Activated naive CD4-positive, alpha-beta T cell treated with anti-CD3 and anti-CD28 coated beads, Interleukin-2, amount 10 ng/mL, durations not matched to agents 7 days and 5 days (primary cell): ENCODE results near the gene SRPK3.
"Not testable (repeated sequence)": the region's sequence is repeated elsewhere in the genome, so short reads cannot be mapped to it uniquely, and the experiment has no call there.

Experiments used
- CTCF ChIA-PET: fragments of 350-600 bp; sonication (Branson Sonifier 250); formaldehyde crosslinking; loops from one replicate; lab custom pipeline; 2021; ENCODE audit warnings: antibody characterized with exemption; lab: Charles Lee
- DNase-seq: peaks from one replicate; pipeline ENCODE4 v3.0.0-alpha.2; 2020
- H3K27ac Mint-ChIP-seq: one replicate; pipeline ENCODE4 v1.8.0; 2021; ENCODE audit warnings: mild to moderate bottlenecking, moderate library complexity, mixed read lengths
- H3K27me3 Mint-ChIP-seq: one replicate; pipeline ENCODE4 v1.8.0; 2021; ENCODE audit warnings: mild to moderate bottlenecking, mixed read lengths
- H3K36me3 Mint-ChIP-seq: one replicate; pipeline ENCODE4 v1.8.0; 2021; ENCODE audit warnings: mixed read lengths
- H3K4me1 Mint-ChIP-seq: one replicate; pipeline ENCODE4 v1.8.0; 2021; ENCODE audit warnings: mixed read lengths
- H3K4me3 Mint-ChIP-seq: one replicate; pipeline ENCODE4 v1.8.0; 2021; ENCODE audit warnings: mild to moderate bottlenecking, moderate library complexity, mixed read lengths
- H3K9me3 Mint-ChIP-seq: one replicate; pipeline ENCODE4 v1.8.0; 2021; ENCODE audit warnings: mixed read lengths

Gene SRPK3

GRCh38 chrX:153812220-153812619 is 31.4 kb downstream of the SRPK3 start:
- H3K9me3 Mint-ChIP-seq = no peaks in the 10 kb centered on the region
- CTCF ChIA-PET = no interaction called here
- no peak for DNase-seq
- no peak overlapping the region for H3K27ac Mint-ChIP-seq
- no peaks in the 10 kb centered on the region for H3K36me3 Mint-ChIP-seq
- peaks cover 52% of the 10 kb centered on the region for H3K27me3 Mint-ChIP-seq
- H3K4me1 Mint-ChIP-seq = peaks cover 20% of the 10 kb centered on the region
- no peak overlapping the region for H3K4me3 Mint-ChIP-seq

- peaks cover 51% of the 10 kb centered on the region for H3K27me3 Mint-ChIP-seq
- peaks cover 23% of the 10 kb centered on the region for H3K4me1 Mint-ChIP-seq
- H3K27ac Mint-ChIP-seq = no peak overlapping the region
- DNase-seq = no peak
- no peaks in the 10 kb centered on the region for H3K9me3 Mint-ChIP-seq
- H3K36me3 Mint-ChIP-seq = no peaks in the 10 kb centered on the region
- CTCF ChIA-PET = no interaction called here
- H3K4me3 Mint-ChIP-seq = no peak overlapping the region
Measured at GRCh38 chrX:153813161-153813560, 32.3 kb downstream of the SRPK3 start.

GRCh38 chrX:153814591-153815315 is 33.9 kb downstream of the SRPK3 start:
- peak overlapping the region; percentile 33 for H3K27ac Mint-ChIP-seq
- H3K36me3 Mint-ChIP-seq = no peaks in the 10 kb centered on the region
- CTCF ChIA-PET = no interaction called here
- no peaks in the 10 kb centered on the region for H3K9me3 Mint-ChIP-seq
- H3K4me1 Mint-ChIP-seq = peaks cover 35% of the 10 kb centered on the region
- H3K27me3 Mint-ChIP-seq = peaks cover 65% of the 10 kb centered on the region
- no peak for DNase-seq
- H3K4me3 Mint-ChIP-seq = no peak overlapping the region

GRCh38 chrX:153816831-153817690 is 36.2 kb downstream of the SRPK3 start:
- H3K9me3 Mint-ChIP-seq = no peaks in the 10 kb centered on the region
- peak overlapping the region; percentile 2 for H3K27ac Mint-ChIP-seq
- H3K4me1 Mint-ChIP-seq = peaks cover 52% of the 10 kb centered on the region
- H3K36me3 Mint-ChIP-seq = no peaks in the 10 kb centered on the region
- H3K27me3 Mint-ChIP-seq = peaks cover 46% of the 10 kb centered on the region
- CTCF ChIA-PET = interaction anchor here (1.9 kb wide), 1 partner anchor 8 kb away, joined by 4 read pairs; no protein-coding TSS in a partner anchor
- H3K4me3 Mint-ChIP-seq = no peak overlapping the region
- DNase-seq = peak; percentile 70

DNA sequence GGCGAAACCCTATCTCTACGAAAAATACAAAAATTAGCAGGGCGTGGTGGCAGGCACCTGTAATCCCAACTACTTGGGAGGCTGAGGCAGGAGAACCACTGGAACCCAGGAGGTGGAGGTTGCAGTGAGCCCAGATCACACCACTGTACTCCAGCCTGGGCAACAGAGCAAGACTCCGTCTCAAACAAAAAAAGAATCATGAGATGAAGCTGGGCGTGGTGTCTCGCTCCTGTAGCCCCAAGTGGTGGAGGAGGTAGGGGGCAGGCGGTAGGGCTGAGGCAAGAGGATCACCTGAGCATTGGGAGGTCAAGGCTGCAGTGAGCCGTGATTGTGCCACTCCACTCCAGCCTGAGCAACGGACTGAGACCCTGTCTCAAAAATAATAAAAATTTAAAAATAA is 37.2 kb downstream of the SRPK3 start:
- H3K4me3 Mint-ChIP-seq, DNase-seq, H3K9me3 Mint-ChIP-seq, H3K27ac Mint-ChIP-seq, H3K36me3 Mint-ChIP-seq: not testable (repeated sequence)
- Mint-ChIP-seq H3K4me1 (peaks cover 60% of the 10 kb centered on the region), H3K27me3 (peaks cover 36% of the 10 kb centered on the region)
- CTCF ChIA-PET = interaction anchor here (1.9 kb wide), 1 partner anchor 9 kb away, joined by 4 read pairs; no protein-coding TSS in a partner anchor

DNA sequence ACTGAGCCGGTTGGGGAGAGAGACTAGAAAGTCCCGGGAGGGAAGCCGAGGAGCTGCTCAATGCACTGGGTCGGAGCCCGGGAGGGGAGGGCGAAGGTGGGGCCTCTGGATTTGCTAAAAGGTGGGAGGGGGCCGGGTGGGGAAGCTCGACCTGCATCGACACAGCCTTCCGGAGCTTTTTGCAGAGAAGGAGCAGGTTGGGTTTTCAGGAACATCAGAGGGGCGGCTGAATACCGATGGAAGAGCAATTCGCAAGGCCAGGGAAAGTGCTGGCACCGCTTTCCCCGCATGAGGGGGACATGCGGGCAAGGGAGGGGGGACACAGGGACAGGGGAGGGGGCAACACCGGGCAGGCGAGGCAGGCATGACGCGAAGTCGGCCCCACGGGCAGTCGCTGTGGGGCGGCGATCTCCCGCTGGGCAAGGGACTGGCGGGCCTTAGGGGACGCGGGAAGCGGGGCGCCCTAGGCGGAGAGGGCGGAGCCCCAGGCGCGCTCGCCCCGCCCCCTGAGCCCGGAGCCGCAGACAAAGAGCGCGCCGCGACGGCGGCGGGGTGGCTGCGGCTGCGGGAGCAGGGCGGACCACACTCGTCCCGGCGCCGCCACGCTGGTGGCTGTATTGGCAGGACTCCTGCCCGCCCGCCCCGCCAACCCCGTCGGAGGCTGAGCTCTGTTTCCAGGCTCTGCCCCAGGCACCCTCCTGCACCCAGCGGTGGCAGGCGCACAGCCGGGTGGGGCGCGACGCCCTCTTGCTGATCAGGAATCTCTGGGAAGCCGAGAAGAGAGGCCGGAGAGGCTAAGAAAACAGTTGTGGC is 37.9 kb downstream of the SRPK3 start:
- CTCF ChIA-PET = no interaction called here
- Mint-ChIP-seq H3K4me3 (peak overlapping the region; percentile 53), H3K4me1 (peaks cover 63% of the 10 kb centered on the region), H3K27ac (no peak overlapping the region), H3K36me3 (no peaks in the 10 kb centered on the region), H3K27me3 (peaks cover 31% of the 10 kb centered on the region), H3K9me3 (no peaks in the 10 kb centered on the region)
- DNase-seq = peak; percentile 67

- Mint-ChIP-seq H3K9me3 (no peaks in the 10 kb centered on the region), H3K36me3 (no peaks in the 10 kb centered on the region), H3K4me3 (no peak overlapping the region), H3K27ac (no peak overlapping the region), H3K4me1 (peaks cover 64% of the 10 kb centered on the region), H3K27me3 (peaks cover 37% of the 10 kb centered on the region)
- DNase-seq = no peak
- CTCF ChIA-PET = no interaction called here
Measured at GRCh38 chrX:153819384-153820040, 38.7 kb downstream of the SRPK3 start.

DNA sequence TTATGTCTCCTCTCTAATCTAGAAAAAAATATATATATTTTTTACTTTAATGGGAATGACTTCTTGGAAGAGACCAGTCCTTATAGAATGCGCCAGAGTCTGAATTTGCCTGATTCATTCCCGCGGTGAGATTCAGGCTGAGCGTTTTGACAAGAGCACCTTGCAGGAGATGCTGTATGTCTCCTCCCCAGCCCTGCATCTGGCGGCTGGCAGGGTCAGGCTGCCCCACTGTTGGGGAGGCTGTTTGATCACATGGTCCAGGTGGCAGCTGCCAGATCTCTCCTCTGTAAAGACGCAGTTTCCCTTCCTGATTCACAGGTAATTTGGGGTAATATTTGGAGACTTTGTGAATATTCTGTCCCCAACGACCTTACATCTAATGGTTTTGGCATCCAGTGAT is 39.8 kb downstream of the SRPK3 start:
- Mint-ChIP-seq H3K36me3 (no peaks in the 10 kb centered on the region), H3K4me1 (peaks cover 57% of the 10 kb centered on the region), H3K27ac (no peak overlapping the region), H3K4me3 (no peak overlapping the region), H3K9me3 (no peaks in the 10 kb centered on the region), H3K27me3 (peaks cover 40% of the 10 kb centered on the region)
- CTCF ChIA-PET = no interaction called here
- no peak for DNase-seq

DNA sequence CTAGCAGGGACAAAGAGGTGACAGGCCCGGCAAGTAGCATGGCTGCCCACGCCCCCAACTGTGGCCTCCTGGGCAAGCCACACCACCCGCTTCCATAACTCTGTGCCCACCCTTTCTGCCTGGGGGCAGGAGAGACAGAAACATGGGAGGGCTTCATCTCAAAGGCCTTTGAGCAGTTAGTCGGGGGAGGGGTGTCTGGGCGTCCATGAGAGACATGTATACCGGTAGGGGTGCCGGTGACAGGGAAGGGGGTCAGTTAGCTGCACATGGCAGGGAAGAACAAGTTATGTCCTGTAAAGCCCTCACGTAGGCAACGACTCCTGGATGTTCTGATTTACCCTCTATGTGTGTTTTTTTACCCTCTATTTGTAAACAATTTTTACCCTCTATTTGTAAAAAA is 40.2 kb downstream of the SRPK3 start:
- Mint-ChIP-seq H3K9me3 (no peaks in the 10 kb centered on the region), H3K27me3 (peaks cover 45% of the 10 kb centered on the region), H3K36me3 (no peaks in the 10 kb centered on the region), H3K27ac (no peak overlapping the region), H3K4me1 (peaks cover 57% of the 10 kb centered on the region), H3K4me3 (no peak overlapping the region)
- CTCF ChIA-PET = no interaction called here
- no peak for DNase-seq

DNA sequence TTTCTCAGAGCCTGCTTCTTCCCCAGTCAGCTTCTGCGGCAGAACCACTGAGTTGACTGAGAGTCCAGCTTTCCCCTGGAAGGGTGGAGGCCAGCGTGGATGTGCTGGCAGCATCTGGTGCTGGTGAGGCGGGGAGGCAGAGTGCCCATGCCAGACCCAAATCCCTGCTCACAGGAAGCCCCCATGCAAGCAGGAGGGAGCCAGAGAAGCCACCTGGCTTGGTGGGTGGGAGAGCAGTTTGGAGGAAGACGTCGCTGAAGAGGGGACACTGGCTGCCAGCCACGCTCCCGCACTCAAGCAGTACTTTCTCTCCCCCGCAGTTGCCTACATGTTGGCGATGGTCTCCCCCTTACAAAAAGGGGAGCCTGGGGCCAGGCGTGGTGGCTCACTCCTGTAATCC is 43.5 kb downstream of the SRPK3 start:
- Mint-ChIP-seq H3K27ac (no peak overlapping the region), H3K4me1 (peaks cover 48% of the 10 kb centered on the region), H3K36me3 (no peaks in the 10 kb centered on the region), H3K4me3 (no peak overlapping the region), H3K27me3 (peaks cover 52% of the 10 kb centered on the region), H3K9me3 (no peaks in the 10 kb centered on the region)
- CTCF ChIA-PET = no interaction called here
- DNase-seq = no peak

DNA sequence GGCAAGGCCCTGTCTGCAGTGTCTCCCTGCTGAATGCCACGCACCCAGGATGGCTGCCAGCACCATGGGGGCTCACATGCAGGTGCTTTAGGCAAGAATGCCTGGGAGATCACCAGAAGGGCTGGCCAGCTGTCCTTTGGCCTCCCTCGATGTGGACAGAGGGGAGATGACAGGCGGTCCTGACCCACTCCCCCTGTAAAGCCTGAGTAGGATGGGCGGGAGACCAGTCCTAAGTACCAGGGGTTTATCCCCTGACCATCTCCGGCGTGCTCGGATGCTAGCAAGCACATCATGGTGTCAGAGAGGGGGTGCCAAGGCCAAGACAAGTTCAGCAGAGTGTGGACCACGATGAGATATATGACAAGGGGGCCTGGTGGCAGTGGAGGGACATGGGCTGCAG is 44.2 kb downstream of the SRPK3 start:
- H3K4me3 Mint-ChIP-seq = no peak overlapping the region
- H3K27me3 Mint-ChIP-seq = peaks cover 53% of the 10 kb centered on the region
- no peaks in the 10 kb centered on the region for H3K9me3 Mint-ChIP-seq
- H3K4me1 Mint-ChIP-seq = peaks cover 45% of the 10 kb centered on the region
- CTCF ChIA-PET = no interaction called here
- H3K36me3 Mint-ChIP-seq = no peaks in the 10 kb centered on the region
- H3K27ac Mint-ChIP-seq = no peak overlapping the region
- no peak for DNase-seq

GRCh38 chrX:153827016-153827415 is 46.2 kb downstream of the SRPK3 start:
- H3K9me3 Mint-ChIP-seq = no peaks in the 10 kb centered on the region
- peaks cover 31% of the 10 kb centered on the region for H3K4me1 Mint-ChIP-seq
- H3K27ac Mint-ChIP-seq = no peak overlapping the region
- H3K4me3 Mint-ChIP-seq = no peak overlapping the region
- H3K27me3 Mint-ChIP-seq = peaks cover 66% of the 10 kb centered on the region
- CTCF ChIA-PET = no interaction called here
- H3K36me3 Mint-ChIP-seq = no peaks in the 10 kb centered on the region
- DNase-seq = no peak

DNA sequence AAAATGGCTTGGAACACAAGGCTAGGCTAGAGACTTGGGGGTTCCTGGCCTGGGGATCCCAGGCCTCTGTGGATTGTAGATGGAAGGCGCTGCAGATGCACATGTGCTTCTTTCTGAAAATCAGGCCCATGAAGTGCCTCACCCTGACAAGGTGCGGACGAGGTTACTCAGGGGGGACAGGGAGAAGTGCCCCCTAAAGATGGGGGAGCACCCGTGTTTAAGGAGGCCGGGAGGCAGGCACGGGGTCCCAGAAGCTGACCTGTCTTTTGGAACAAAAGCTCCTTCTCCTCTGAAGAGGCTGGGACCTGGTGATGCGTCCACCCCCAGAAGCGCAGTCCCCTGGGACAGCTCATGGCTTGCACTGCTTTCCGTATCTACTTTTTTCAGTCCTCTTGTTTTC is 47.1 kb downstream of the SRPK3 start:
- no peak overlapping the region for H3K4me3 Mint-ChIP-seq
- H3K4me1 Mint-ChIP-seq = peaks cover 23% of the 10 kb centered on the region
- H3K36me3 Mint-ChIP-seq = no peaks in the 10 kb centered on the region
- H3K27ac Mint-ChIP-seq = no peak overlapping the region
- DNase-seq = no peak
- peaks cover 75% of the 10 kb centered on the region for H3K27me3 Mint-ChIP-seq
- CTCF ChIA-PET = no interaction called here
- no peaks in the 10 kb centered on the region for H3K9me3 Mint-ChIP-seq

DNA sequence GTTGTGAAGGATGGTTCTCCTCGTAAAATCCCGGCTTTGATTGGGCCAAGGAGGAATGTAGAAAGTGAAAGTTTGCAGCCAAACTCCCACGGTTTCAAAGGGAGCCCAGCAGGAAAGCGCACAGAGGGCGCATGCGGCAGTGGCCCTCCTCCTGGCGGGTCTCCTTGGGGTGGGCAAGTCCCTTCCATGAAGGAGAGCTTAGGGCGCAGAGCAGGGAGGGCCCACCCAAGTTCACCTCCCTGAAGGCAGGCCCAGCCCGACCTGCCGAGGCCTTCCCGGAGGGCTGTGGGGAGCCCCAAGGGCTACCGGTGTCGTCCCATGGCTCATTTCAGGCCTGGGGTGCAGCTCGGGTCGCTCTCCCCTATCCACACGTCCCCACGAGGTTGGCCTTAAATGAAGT is 47.5 kb downstream of the SRPK3 start:
- H3K4me3 Mint-ChIP-seq = no peak overlapping the region
- no peak overlapping the region for H3K27ac Mint-ChIP-seq
- no peaks in the 10 kb centered on the region for H3K36me3 Mint-ChIP-seq
- CTCF ChIA-PET = no interaction called here
- no peak for DNase-seq
- H3K27me3 Mint-ChIP-seq = peaks cover 79% of the 10 kb centered on the region
- no peaks in the 10 kb centered on the region for H3K9me3 Mint-ChIP-seq
- peaks cover 23% of the 10 kb centered on the region for H3K4me1 Mint-ChIP-seq
